SU-DHL-6 (cell line): Measurements from ENCODE around the gene FBLN5.

ENCODE experiments used
- EZH2phosphoT487 ChIP-seq: fragments of 200-600 bp; sonication (generic), shearing (Covaris generic); conservative IDR thresholded peaks from 2 replicates; pipeline ENCODE4 v1.6.1; 2018; ENCODE audit warnings: mild to moderate bottlenecking, antibody characterized with exemption, low read length, moderate library complexity, mixed read lengths
- TF ChIP-seq, protein P1 (sequence below): fragments of 200-600 bp; sonication (generic); IDR thresholded peaks from one replicate; pipeline ENCODE4 v1.5.1; 2017; ENCODE audit warnings: antibody characterized with exemption, mild to moderate bottlenecking, low read length, moderate library complexity; ENCODE audit not compliant: insufficient read depth, poor library complexity, severe bottlenecking

GRCh38 chr14:91861091-91861490 is 86.4 kb downstream of the FBLN5 start:
- TF ChIP-seq, protein P1, sequence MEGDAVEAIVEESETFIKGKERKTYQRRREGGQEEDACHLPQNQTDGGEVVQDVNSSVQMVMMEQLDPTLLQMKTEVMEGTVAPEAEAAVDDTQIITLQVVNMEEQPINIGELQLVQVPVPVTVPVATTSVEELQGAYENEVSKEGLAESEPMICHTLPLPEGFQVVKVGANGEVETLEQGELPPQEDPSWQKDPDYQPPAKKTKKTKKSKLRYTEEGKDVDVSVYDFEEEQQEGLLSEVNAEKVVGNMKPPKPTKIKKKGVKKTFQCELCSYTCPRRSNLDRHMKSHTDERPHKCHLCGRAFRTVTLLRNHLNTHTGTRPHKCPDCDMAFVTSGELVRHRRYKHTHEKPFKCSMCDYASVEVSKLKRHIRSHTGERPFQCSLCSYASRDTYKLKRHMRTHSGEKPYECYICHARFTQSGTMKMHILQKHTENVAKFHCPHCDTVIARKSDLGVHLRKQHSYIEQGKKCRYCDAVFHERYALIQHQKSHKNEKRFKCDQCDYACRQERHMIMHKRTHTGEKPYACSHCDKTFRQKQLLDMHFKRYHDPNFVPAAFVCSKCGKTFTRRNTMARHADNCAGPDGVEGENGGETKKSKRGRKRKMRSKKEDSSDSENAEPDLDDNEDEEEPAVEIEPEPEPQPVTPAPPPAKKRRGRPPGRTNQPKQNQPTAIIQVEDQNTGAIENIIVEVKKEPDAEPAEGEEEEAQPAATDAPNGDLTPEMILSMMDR, result no peak
- TF ChIP-seq EZH2phosphoT487, result no peak
